Stimulated activated CD8-positive, alpha-beta memory T cell treated with anti-CD3 and anti-CD28 coated beads, Interleukin-7, amount 100 ng/mL, for 24 hours (primary cell): ENCODE measurements around the gene MAGEB4.

Experiments
- DNase-seq: peaks from one replicate; pipeline ENCODE4 v3.0.0-alpha.2; 2020; ENCODE audit warnings: low read depth

Gene MAGEB4

GRCh38 chrX:30283456-30284200 is 41.8 kb downstream of the MAGEB4 start:
- no peak for DNase-seq
